ENCODE data around the gene GATA6.

GATA6 gene

GRCh38 chr18:22171258-22172119 is 2.1 kb downstream of the GATA6 start:
- Mint-ChIP-seq H3K4me1 (ENCODE audit: low read depth) (peaks cover 9% of the 10 kb centered on the region), H3K4me3 (no peak overlapping the region), H3K9me3 (no peaks in the 10 kb centered on the region), H3K27ac (no peak overlapping the region), H3K36me3 (ENCODE audit: low read depth) (peaks cover 3% of the 10 kb centered on the region), H3K27me3 (ENCODE audit: low read depth) (peaks cover 79% of the 10 kb centered on the region)

DNA sequence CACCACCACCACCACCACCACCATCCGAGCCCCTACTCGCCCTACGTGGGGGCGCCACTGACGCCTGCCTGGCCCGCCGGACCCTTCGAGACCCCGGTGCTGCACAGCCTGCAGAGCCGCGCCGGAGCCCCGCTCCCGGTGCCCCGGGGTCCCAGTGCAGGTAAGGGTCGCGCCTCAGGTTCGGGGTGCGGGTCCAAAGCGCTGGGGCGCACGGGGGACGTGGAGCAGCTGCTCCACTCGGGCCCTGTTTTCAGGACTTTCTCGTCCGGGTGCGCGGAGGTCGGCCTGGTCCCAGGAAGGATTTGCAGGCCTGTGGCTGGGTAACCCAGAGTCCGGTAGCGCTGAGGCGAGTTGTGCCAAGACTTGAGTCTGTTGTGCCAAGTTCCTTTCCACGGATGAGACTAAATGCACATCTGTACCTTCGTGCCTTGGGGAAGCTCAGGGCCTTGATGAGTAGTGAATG is 2.8 kb downstream of the GATA6 start:
- no peak overlapping the region for H3K27ac Mint-ChIP-seq
- H3K27me3 Mint-ChIP-seq (ENCODE audit: low read depth): peaks cover 75% of the 10 kb centered on the region
- no peaks in the 10 kb centered on the region for H3K9me3 Mint-ChIP-seq
- no peak overlapping the region for H3K4me3 Mint-ChIP-seq
- peaks cover 3% of the 10 kb centered on the region for H3K36me3 Mint-ChIP-seq (ENCODE audit: low read depth)
- peaks cover 9% of the 10 kb centered on the region for H3K4me1 Mint-ChIP-seq (ENCODE audit: low read depth)

- H3K27me3 Mint-ChIP-seq (ENCODE audit: low read depth): peaks cover 75% of the 10 kb centered on the region
- H3K4me1 Mint-ChIP-seq (ENCODE audit: low read depth): peaks cover 9% of the 10 kb centered on the region
- peak overlapping the region; percentile 15 for H3K27ac Mint-ChIP-seq
- no peak overlapping the region for H3K4me3 Mint-ChIP-seq
- H3K36me3 Mint-ChIP-seq (ENCODE audit: low read depth): peaks cover 3% of the 10 kb centered on the region
- H3K9me3 Mint-ChIP-seq: no peaks in the 10 kb centered on the region
These were observed 3.2 kb downstream of the GATA6 start for GRCh38 chr18:22172594-22173049.

DNA sequence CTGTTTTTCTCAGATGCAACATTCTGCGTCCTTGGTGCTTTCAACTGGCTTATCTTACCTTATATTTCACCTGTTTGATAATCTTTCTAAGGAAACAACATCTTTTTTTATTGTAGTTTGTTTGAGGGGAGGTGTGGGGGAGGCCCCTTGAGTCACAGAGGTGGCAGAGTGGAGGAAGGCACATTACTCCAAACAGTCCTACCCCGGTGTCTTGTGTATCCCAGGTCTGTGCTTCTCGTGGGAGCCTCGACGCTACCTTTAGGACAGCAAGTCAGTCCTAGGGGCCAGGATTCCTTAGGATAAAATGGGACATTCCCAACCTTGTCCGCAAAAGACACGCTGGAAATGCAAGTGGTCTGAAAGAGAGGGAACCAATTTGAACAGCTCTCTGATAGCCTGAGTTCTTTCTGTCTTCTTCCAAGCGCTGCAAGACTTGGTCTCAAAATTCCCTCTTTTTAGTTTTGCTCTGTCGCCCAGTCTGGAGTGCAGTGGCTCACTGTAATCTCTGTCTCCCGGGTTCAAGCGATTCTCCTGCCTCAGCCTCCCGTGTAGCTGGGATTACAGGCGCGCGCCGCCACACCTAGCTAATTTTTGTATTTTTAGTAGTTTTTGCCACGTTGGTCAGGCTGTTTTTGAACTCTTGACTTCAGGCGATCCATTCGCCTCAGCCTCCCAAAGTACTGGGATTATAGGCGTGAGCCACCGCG is 4.0 kb downstream of the GATA6 start:
- Mint-ChIP-seq H3K4me1 (ENCODE audit: low read depth) (peaks cover 6% of the 10 kb centered on the region), H3K9me3 (no peaks in the 10 kb centered on the region), H3K27me3 (ENCODE audit: low read depth) (peaks cover 68% of the 10 kb centered on the region), H3K27ac (no peak overlapping the region), H3K36me3 (ENCODE audit: low read depth) (peaks cover 3% of the 10 kb centered on the region), H3K4me3 (no peak overlapping the region)

GRCh38 chr18:22173928-22174301 is 4.5 kb downstream of the GATA6 start:
- Mint-ChIP-seq H3K9me3 (no peaks in the 10 kb centered on the region), H3K27me3 (ENCODE audit: low read depth) (peaks cover 64% of the 10 kb centered on the region), H3K4me3 (no peak overlapping the region), H3K27ac (no peak overlapping the region), H3K36me3 (ENCODE audit: low read depth) (peaks cover 3% of the 10 kb centered on the region), H3K4me1 (ENCODE audit: low read depth) (peaks cover 6% of the 10 kb centered on the region)

DNA sequence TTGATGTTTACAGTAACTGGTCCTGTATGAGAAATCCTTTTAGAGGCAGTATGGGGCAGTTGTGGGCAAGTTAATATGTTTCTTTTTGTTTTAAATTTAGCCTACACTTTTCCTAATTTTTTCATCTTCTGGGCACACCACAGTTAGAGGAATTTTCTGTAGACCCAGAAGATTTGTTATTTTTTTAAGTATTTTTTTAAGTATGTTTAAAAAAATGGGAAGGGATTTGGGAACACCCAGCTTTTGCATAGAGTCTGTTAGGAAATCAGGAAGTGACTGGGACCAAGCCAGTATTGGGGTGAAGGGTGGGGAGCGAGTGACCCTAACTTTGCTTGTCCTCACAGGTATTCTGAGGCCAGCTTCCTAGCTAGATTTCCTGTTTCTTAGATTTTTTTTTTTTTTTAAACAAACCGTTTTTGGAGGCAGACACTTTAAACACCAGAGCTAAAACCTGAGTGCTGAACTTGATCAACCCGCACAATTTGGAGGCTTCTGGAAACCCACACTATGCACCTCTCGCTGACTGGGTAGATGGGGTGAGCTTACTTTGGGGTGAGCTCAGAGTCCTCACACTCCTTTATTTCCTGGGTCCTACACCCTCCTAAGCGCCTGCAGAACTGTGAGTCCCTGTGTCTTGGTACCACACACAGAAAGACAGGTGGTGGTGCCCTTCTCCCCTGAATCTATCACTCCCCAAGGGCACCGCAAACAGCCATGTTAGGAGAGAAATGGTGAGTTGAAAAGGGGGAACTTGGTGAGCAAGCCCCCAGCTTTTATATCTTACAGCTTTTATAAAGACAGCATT is 5.2 kb downstream of the GATA6 start:
- Mint-ChIP-seq H3K27me3 (ENCODE audit: low read depth) (peaks cover 60% of the 10 kb centered on the region), H3K36me3 (ENCODE audit: low read depth) (peaks cover 3% of the 10 kb centered on the region), H3K4me1 (ENCODE audit: low read depth) (peaks cover 5% of the 10 kb centered on the region), H3K4me3 (no peak overlapping the region), H3K9me3 (no peaks in the 10 kb centered on the region), H3K27ac (no peak overlapping the region)

DNA sequence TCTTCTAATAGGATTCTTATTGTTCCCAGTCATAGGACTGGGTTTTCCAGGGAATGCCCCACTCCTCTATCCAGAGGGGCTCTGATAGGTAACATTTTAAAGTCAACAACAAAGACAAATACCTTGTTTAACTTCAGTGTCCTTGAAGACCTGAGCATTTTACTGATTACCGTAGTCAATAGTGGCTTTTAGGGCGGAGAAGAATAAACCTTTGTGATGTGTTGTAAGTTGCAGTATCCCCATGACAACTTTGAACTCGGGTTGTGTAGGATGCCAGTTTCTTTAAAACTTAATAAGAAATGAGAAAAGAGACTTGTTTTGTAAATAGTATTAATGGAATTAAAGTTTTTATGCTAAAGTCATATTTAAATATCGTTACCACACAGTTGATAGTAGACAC is 6.0 kb downstream of the GATA6 start:
- Mint-ChIP-seq H3K36me3 (ENCODE audit: low read depth) (peaks cover 2% of the 10 kb centered on the region), H3K27ac (no peak overlapping the region), H3K4me1 (ENCODE audit: low read depth) (peaks cover 4% of the 10 kb centered on the region), H3K9me3 (no peaks in the 10 kb centered on the region), H3K27me3 (ENCODE audit: low read depth) (peaks cover 60% of the 10 kb centered on the region), H3K4me3 (no peak overlapping the region)

DNA sequence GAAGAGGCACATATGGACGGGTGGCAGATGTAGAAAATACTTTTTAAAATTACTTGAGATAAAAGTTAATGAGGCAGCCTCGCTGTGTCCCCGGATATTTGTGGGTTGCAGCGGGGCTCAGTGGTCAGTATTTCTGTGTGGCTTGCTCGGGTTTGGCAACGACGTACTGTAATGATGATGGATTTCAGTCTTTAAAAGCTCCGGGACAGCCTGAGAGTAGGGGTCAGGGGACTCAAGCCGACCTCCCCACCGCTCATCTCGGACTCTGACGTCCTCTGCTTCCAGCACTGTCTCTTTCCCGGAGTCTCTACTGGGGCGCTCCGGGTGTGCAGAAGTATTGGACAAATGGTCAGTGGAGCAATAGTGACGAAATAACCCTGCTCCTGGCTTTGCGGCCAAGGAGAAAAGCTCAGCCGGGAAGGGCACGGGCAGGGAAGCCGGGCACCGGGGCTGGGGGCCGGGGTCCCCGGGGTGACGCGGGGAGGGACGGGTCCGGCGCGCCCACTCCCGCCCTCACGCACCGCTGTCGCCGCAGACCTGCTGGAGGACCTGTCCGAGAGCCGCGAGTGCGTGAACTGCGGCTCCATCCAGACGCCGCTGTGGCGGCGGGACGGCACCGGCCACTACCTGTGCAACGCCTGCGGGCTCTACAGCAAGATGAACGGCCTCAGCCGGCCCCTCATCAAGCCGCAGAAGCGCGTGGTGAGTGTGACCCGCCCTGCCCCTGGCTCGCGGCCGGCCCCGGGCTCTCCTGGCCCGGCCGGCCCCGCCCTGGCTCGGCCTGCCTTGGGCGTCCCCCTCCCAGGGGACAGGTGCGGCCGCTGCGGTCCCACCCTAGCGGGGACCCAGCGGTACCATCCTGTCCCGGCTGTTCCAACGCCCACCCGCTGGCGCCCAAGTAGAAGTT is 7.3 kb downstream of the GATA6 start:
- no peaks in the 10 kb centered on the region for H3K9me3 Mint-ChIP-seq
- peaks cover 53% of the 10 kb centered on the region for H3K27me3 Mint-ChIP-seq (ENCODE audit: low read depth)
- H3K4me1 Mint-ChIP-seq (ENCODE audit: low read depth): no peaks in the 10 kb centered on the region
- H3K36me3 Mint-ChIP-seq (ENCODE audit: low read depth): no peaks in the 10 kb centered on the region
- no peak overlapping the region for H3K27ac Mint-ChIP-seq
- H3K4me3 Mint-ChIP-seq: no peak overlapping the region

DNA sequence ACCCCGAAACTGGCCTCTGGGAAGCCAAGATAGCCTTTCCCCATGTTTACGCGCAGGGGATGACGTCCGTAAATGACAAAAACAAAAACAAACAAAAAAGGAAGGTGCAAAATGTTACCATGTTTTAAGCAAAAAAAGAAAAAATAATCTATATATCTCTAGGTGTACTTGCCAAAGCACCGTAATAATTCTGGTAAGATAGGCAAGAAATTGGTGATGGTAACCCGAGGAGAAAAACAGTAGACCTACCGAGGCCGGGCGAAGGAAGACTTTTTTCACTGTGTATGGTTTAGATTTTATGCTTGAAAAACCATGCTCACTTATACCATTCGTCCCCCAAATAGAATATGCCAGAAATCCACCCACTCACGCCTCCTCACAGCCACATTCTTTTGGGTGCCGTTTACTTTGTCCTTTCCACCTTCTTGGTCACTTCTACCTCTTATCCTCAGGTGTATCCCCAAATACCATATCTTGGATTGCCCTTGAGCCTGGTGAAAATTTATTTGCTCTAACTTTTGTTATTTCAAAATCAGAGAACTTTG is 8.0 kb downstream of the GATA6 start:
- Mint-ChIP-seq H3K9me3 (no peaks in the 10 kb centered on the region), H3K36me3 (ENCODE audit: low read depth) (no peaks in the 10 kb centered on the region), H3K4me3 (no peak overlapping the region), H3K4me1 (ENCODE audit: low read depth) (no peaks in the 10 kb centered on the region), H3K27me3 (ENCODE audit: low read depth) (peaks cover 50% of the 10 kb centered on the region), H3K27ac (no peak overlapping the region)

DNA sequence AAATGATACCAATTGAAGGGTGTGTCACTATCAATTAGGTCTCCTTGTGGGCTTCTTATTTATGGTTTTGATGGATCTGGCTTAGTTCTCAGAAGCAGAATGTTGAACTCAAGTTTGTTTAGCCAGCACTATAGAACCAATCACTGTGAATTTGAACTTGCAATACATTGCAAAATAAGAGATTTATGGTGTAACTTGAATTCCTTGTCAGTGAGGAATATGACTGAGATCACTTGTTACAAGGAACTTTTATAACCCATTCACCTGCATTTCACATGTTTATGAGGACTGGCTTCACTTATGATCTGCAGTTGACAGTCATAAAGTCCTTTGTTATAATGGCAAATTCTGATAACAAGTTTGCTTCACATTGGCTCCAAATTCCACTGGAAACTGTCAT is 9.8 kb downstream of the GATA6 start:
- no peak overlapping the region for H3K4me3 Mint-ChIP-seq
- no peak overlapping the region for H3K27ac Mint-ChIP-seq

DNA sequence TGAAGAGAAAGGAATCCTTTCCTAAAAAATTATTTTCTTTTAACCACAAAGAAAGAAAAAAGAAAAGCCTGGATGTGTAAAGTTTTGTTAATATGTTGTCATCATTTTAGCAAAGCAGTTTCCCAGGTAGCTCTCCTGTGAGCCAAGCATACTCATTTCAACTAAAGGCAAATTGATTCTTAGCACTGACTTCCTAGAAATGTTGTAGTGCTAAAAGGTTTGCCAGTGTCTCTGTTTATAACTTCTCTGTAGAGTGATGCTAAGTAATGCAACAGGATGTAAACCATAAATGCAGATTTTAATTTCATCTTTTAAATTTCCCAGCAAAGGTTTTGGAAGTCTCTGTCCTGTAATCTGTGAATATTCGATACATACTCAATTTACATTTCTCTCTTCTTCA is 10.2 kb downstream of the GATA6 start:
- Mint-ChIP-seq H3K9me3 (no peaks in the 10 kb centered on the region), H3K36me3 (ENCODE audit: low read depth) (no peaks in the 10 kb centered on the region)

More for the DNA sequence above, 9.8 kb downstream of the GATA6 start:
- Mint-ChIP-seq H3K9me3 (no peaks in the 10 kb centered on the region), H3K4me1 (ENCODE audit: low read depth) (no peaks in the 10 kb centered on the region), H3K36me3 (ENCODE audit: low read depth) (no peaks in the 10 kb centered on the region), H3K27me3 (ENCODE audit: low read depth) (peaks cover 33% of the 10 kb centered on the region)

GRCh38 chr18:22180722-22181121 is 11.3 kb downstream of the GATA6 start:
- H3K4me3 Mint-ChIP-seq: no peak overlapping the region
- no peaks in the 10 kb centered on the region for H3K9me3 Mint-ChIP-seq
- peaks cover 22% of the 10 kb centered on the region for H3K27me3 Mint-ChIP-seq (ENCODE audit: low read depth)
- H3K36me3 Mint-ChIP-seq (ENCODE audit: low read depth): no peaks in the 10 kb centered on the region
- no peaks in the 10 kb centered on the region for H3K4me1 Mint-ChIP-seq (ENCODE audit: low read depth)
- no peak overlapping the region for H3K27ac Mint-ChIP-seq

More for the DNA sequence above, 10.2 kb downstream of the GATA6 start:
- Mint-ChIP-seq H3K27me3 (ENCODE audit: low read depth) (peaks cover 32% of the 10 kb centered on the region), H3K4me3 (no peak overlapping the region), H3K4me1 (ENCODE audit: low read depth) (no peaks in the 10 kb centered on the region), H3K27ac (no peak overlapping the region)

DNA sequence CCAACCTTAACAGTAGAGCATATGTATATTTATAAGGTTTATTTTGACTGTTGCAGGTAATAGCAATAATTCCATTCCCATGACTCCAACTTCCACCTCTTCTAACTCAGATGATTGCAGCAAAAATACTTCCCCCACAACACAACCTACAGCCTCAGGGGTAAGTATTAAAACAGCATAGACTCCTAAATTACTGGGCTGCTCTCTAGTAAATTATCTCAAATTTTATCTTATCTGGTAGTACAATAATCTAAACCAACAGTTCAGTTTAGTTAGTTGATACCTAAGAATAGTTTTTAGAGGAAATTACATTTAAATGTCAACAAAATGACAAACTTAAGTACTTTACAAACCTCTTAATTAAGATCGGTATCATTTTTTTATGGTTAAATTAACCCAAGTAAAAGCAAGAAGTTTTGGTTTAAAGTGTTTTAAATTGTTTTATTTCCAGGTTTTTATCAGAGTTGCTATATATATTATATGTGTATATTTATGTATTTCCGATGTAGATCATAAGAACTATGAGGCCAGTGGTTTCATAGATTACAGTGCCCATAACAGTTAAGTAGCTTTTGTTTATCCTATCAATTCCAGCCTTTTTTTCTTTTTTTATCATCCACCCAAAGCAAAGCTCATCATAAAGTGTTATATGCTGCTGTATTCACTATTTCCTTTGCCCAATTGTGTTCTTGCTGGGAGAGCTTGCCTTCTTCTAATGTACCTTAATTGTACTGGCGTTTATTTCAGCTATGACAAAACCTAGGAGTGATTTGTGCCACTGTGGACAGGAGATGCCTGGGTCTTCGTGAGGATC is 13.7 kb downstream of the GATA6 start:
- H3K36me3 Mint-ChIP-seq (ENCODE audit: low read depth): no peaks in the 10 kb centered on the region
- H3K27ac Mint-ChIP-seq: no peak overlapping the region
- H3K27me3 Mint-ChIP-seq (ENCODE audit: low read depth): peaks cover 9% of the 10 kb centered on the region
- H3K4me3 Mint-ChIP-seq: no peak overlapping the region
- no peaks in the 10 kb centered on the region for H3K4me1 Mint-ChIP-seq (ENCODE audit: low read depth)
- no peaks in the 10 kb centered on the region for H3K9me3 Mint-ChIP-seq
